Fibroblast of lung (primary cell): Measurements from ENCODE around the gene PRKRA.

Experiments
- EZH2 ChIP-seq: IDR thresholded peaks from 2 replicates; pipeline ENCODE4 v1.5.1; 2012; ENCODE audit warnings: low read length, control low read depth, mild to moderate bottlenecking; ENCODE audit errors: missing control alignments
- TF ChIP-seq, protein P1 (sequence below), 2 donors: IDR thresholded peaks in 1 of 2; conservative IDR thresholded peaks in 1 of 2; 1 replicate in 1 of 2; 2 replicates in 1 of 2; pipeline ENCODE4 v1.5.1; 2011 to 2012; ENCODE audit warnings: low read length in 2 of 2, control low read depth in 1 of 2, inconsistent platforms in 1 of 2, low read depth in 1 of 2, mild to moderate bottlenecking in 1 of 2

DNA sequence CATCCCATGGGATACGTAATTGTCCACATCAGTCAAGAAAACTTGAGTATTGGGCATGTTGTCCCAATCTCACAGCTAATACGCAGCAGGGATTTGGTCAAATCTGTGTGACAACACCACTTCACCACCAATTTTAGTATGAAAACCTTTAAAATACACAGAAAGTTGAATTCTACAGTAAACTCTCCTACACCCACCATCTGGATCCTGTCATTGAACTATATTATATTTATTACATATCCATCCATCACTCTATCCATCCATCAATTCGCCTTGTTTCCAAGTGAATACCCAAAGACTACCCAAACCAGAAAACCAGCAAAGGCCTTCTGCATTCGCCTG lies 28.3 kb upstream of the PRKRA start:
- TF ChIP-seq, protein P1, sequence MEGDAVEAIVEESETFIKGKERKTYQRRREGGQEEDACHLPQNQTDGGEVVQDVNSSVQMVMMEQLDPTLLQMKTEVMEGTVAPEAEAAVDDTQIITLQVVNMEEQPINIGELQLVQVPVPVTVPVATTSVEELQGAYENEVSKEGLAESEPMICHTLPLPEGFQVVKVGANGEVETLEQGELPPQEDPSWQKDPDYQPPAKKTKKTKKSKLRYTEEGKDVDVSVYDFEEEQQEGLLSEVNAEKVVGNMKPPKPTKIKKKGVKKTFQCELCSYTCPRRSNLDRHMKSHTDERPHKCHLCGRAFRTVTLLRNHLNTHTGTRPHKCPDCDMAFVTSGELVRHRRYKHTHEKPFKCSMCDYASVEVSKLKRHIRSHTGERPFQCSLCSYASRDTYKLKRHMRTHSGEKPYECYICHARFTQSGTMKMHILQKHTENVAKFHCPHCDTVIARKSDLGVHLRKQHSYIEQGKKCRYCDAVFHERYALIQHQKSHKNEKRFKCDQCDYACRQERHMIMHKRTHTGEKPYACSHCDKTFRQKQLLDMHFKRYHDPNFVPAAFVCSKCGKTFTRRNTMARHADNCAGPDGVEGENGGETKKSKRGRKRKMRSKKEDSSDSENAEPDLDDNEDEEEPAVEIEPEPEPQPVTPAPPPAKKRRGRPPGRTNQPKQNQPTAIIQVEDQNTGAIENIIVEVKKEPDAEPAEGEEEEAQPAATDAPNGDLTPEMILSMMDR (conservative IDR thresholded peaks at IDR 0.05 in 1 of 2, IDR thresholded peaks at IDR 0.05 in 1 of 2; ENCODE audit: low read depth in 1 of 2, low read length in 2 of 2) = no peak
- no peak for TF ChIP-seq EZH2
